NCI-H526 treated with DMSO at 0.1 percent for 48 hours (cell line): Measurements from ENCODE around the gene SNX4.
"Not testable (repeated sequence)": the region's sequence is repeated elsewhere in the genome, so short reads cannot be mapped to it uniquely, and the experiment has no call there.

Source experiments
- DNase-seq: peaks from one replicate; lab custom pipeline; 2025; lab: John Stamatoyannopoulos, UW

Gene SNX4

DNA sequence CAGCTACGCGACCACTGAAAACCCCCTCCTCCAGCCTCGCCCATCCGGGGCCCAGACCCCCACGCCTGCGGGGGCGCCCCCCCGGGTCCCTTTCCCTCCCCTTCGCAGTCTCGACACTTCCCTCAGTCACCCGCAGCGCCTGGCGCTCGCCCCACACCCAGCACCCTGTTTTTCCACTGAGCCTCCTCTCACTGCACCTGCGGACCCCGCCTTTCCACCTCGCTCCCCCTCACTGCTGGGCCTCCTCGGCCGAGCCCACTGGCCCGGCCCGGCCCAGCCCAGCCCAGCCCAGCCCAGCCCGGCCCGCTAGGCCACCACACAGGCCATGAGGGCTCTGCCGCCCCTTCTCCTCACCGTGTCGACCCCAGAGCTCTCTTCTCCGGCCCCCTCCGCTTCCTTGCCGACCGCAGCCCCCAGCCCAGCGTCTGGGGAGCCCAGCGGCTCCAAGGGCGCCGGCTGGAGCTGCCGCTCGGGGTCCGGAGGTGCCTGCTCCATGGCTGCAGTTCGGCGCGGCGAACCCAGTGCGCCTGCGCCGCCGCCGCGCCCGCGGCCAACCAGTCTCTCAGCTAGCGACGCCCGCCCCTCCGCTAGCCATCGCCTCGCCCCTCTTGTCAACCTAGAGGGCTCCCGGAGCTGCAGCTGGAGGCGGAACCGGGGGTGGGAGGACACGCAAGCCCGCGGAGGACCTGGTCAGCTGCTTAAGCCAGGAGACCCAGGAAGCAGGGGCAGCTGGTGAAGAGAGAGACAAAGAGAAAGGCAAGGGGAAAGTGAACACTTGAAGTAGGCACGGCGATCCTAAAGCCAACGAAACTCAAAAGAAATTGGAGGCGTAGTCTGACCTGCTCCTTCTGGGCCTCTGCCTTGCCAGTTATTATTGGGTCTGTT is at the start of gene SNX4:
Gene SNX4 (minus strand): TSS at position 525 of the 885 bp plus-strand sequence. CDS start 30 bp downstream, at position 495.
- peak; percentile 93 for DNase-seq

- DNase-seq: no peak
Observed at GRCh38 chr3:125556314-125556713, 36.3 kb upstream of the SNX4 start.

GRCh38 chr3:125552401-125552800 is 32.4 kb upstream of the SNX4 start:
- no peak for DNase-seq

DNA sequence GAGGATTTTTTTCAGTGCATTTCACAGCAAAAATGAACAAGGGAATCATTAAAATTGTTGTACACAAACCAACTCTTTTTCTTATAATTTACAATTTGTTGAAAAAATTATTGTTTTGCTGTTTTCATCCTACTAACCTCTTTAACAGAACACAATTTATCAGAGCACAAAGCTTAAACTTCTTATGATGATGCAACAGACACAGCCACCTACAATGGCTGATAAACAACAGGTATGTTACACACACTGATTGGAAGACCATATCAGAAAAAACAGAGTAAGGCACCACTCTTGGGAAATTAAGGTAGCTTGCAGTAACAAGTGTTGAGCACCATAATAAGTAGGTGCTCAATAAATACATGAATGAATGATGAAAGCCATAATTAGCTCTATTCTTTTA is 8.9 kb upstream of the SNX4 start:
- DNase-seq: no peak

DNA sequence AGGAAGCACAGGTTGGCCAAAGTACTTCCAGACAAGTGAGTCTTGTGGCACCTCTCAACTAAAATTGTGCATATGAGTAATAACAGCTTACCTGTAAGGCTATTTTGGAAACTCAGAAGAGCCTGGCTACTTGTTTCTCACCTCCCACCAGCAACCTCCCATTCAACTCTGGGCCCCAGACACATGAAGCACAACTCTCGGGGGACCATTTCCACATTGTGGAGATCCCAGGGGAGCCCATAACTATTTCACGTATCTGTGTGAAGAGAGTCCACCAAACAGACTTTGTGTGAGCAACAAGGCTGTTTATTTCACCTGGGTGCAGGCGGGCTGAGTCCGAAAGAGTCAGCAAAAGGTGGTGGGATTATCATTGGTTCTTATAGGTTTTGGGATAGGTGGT is 5.2 kb upstream of the SNX4 start:
- no peak for DNase-seq

DNA sequence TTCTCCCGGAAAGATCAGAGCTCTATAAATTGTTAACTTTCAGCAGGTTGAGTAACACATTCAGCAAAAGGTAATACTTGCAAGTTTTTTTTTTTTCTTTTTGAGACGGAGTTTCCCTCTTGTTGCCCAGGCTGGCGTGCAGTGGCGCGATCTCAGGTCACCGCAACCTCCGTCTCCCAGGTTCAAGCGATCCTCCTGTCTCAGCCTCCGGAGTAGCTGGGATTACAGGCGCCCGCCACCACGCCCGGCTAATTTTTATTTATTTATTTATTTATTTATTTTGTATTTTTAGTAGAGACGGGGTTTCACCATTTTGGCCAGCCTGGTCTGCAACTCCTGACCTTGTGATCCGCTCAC is 539 bp upstream of the SNX4 start:
- DNase-seq: not testable (repeated sequence)

DNA sequence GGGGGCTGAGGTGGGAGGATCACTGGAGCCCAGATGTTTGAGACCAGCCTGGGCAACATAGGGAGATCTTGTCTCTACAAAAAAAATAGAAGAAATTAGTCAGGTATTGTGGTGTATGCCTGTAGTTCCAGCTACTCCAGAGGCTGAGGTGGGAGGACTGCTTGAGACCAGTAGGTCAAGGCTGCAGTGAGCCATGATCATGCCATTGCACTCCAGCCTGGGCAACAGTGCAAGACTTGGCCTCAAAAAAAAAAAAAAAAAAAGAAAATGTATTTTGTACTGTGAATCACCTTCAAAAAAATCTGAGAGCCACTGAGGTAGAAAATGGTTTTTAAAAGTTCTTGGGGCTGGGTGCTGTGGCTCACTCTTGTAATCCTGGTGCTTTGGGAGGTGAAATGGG is 4.6 kb downstream of the SNX4 start:
- no peak for DNase-seq

DNA sequence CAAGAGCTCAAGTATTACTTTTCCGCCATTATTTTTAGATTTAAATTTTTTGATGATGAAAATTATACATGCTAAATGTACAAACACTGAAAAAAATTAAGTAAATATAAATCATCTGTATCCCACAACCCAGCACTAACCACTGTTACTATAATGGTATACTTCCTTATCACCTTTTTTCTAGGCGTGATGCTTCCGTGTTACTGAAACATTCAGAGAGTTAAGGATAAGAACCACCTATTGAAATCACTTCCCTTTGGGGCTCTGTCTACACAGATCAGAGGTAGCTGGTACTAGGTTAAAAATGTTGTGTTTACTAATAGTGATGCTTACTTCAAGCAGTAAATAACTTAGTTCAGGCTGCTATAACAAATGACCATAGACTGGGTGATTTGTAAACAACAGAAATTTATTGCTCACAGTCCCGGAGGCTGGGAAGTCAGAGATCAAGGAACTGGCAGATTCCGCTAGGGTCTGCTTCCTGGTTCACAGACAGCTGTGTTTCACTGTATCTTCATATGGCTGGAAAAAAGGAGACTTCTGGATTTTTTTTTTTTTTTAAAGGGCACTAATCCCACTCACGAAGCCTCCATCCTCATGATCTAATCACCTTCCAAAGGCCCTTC is 6.4 kb downstream of the SNX4 start:
- DNase-seq: no peak

DNA sequence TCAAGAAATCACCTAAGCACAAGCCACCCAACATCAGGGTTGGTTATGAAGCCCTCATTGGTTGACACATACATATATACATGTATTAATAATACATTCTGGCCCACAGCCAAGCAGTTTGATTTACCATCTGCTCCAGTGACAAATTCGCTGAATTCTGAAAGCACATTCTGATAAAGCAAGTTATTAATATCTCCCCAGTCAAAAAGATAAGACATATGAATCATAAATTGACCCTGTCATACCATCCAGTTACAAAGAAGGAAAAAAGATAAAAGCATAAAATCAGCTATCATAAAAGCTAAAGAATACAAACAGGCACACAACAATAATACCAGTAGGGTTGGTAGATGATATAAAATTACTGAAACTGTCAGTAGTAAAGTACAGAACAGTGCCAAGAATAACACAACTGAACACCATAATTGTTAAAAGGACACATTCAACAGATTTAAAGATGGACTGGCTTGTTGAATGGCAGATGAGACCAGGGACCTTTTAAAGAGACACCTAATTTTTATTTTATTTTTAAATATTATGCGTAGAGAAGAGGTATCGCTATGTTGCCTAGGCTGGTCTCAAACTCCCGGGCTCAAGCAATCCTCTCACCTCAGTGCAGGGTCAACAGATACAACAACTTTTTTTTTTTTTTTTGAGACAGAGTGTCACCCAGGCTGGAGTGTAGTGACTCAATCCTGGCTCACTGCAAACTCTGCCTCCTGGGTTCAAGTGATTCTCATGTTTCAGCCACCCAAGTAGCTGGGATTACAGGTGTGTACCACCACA is 7.7 kb downstream of the SNX4 start:
- no peak for DNase-seq

DNA sequence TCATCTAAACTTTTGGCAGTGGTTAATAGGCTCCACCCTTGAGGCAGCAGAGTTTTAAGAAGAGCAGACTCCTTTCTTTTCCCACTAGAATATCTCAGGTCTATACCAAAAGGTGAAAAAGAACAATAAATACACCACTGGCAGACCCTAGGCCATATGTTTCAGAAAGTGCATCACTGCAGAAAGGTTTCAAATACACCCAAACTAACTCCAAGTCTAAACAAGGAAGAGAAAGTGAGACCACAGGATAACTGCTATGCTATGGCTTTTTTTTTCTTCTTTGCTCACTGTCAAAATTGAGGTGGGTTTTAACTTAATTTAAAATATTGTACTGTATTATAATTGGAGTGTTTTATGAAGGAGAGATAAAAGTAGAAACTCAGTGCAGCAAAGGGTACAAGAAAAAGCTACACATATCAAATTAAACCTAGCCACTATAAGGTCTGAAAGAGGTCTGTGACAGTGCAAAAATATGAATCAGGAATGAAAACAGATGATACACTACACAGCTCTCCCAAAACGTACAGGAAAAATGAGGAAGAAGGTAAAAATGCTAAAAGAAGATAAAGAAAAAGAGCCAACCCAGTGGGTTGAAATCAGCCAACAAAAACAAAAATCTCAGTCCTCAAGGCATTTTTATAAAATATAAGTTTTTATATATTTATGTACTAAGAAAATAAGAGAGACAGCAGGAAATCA is 8.4 kb downstream of the SNX4 start:
- DNase-seq: no peak

DNA sequence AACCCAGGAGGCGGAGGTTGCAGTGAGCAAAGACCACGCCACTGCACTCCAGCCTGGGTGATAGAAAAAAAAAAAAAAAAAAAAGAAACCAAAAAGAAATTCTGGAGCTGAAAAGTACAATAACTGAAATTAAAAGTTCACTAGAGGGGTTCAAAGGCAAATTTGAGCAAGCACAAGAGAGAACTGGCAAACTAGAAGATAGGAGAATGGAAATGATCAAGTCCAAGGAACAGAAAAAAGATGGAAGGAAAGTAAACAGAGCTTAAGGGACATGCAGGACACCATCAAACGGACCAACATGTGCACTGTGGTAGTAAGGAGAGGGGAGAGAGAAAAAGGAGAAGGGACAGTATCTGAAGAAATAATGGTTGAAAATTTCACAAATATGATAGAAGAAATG is 12.9 kb downstream of the SNX4 start:
- DNase-seq: no peak

DNA sequence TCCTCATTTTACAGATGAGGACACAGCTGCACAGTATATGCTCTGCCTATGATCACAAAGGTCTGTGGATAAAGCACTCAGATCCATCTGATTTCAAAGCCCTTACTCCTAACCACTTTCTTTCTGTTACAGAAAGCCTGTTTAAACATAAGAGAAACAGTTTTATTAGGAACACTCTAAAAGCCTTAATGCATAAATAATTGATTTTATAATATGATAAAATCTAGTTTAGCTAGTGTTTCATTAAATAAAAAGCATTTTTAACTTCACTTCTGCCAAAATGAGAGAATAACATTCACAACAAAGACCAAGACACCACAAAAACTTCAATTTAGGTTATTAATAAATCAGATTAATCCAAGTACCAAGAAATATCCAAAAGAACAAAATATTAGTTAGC is 21.4 kb downstream of the SNX4 start:
- no peak for DNase-seq

GRCh38 chr3:125496701-125497100 is 23.3 kb downstream of the SNX4 start:
- no peak for DNase-seq

DNA sequence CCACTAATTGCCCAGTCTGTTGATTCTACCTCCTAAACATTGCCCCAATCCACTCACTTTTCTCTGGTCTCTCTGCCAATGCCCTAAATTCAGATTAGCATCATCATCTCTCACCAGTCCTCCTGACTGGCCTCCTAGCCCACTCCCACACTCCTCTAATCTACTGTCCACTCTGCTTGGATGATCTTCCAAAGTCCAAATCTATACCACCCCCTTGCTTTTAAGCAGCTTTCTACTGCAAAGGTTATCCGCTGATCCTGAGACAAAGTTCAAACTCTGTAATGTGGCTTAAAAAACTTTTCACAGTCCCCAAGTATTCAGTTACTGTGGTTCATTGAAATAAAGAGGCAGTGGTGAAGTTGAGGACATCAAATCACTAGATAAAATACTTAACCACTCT is 37.6 kb downstream of the SNX4 start:
- no peak for DNase-seq

GRCh38 chr3:125481786-125482185 is 38.2 kb downstream of the SNX4 start:
- DNase-seq: no peak

GRCh38 chr3:125481375-125481759 is 38.6 kb downstream of the SNX4 start:
- not testable (repeated sequence) for DNase-seq

DNA sequence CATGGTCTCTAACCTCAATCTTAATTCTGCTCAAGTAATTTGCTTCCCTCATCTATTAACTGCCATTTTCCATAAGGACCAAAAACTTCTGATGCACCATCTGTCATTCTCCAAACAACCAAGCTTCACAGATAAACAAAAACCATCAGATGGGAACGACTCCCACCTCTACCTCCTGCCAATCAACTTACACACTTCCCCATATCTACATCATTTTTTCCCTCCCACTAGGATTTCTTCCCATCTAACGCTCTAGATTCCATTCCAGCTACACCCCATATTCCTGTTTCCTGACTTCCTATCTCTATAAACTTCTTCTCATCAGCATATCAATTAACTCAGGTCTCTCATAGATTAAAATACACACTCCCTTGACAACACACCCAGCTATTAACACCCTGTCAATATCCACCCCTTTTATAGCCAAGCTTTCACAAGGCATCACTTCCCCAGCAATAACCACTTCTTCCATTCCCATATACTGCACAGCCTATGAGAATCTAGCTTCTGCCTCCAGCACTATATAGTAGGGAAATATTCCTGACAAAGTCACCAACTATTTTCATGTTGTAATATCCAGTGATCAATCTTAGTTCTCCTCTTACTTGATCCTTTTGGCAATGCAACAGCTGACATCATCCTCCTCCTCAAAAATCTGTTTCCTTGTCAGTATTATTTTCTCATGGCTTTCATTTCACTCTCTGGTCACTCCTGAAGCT is 39.2 kb downstream of the SNX4 start:
- no peak for DNase-seq

DNA sequence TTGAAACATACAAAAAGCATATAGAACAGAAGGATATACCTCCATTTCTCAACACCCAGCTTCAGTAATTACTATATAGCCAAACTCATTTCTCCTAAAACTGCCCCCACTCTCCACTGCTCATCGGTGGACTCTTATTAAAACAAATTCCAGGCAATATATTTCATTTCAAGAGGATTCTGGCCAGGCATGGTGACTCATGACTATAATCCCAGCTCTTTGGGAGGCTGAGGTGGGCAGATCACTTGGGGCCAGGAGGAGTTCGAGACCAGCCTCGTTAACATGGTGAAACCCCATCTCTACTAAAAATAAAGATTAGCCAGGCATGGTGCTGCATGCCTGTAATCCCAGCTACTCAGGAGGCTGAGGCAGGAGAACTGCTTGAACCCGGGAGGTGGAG is 40.9 kb downstream of the SNX4 start:
- no peak for DNase-seq

DNA sequence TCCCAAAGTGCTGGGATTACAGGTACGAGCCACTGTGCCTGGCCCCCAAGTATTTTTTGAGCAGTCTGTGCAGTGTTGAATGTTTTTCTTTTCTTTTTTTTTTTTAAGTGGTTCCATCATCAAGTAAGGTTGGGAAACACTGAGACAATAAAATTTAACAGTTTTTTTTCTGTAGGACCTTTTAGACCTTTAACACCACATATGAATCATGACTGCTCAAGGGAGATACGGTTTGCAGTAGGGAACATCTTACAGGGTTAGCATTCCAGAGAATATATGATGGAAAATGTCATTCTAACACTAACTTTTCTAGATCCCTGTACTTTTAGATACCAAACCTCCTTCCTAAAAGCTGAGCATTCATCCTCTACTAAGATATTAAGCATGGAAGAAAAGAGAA is 41.7 kb downstream of the SNX4 start:
- DNase-seq: no peak

DNA sequence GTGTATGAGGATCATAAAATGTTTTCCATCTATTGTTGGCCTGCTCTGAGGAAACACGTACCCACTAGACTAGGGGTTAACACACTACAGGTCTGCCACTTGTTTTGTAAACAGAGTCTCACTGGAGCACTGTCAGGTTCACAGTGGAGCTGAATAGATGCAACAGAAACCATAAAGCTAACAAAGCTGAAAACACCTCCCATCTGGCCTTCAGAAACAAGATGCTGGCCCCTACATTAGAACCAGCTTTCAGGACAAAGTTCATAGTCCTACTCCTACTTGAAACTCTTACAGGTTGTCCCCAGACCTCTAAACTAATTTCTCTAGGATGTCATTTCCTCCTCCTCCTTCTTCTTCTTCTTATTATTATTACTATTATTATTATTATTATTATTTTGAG is 42.3 kb downstream of the SNX4 start:
- no peak for DNase-seq

DNA sequence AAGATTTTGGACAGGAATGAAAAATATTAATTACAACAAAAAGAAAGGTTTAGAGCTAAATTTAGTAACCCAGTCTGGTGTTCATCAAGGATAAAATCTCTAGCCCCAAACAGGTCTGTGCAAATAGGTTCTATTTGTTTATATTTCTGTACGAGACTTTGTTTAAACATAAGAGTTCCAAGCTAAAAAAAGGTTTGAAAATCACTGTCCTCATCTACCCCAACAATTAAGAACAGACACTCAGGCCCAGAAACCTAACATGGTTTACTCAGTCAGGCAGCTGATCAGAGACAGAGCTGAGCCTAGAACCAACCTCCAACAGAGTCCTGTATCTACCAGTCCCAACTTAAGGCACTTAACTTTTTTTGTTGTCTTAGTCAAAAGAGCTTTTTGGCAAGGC is 49.3 kb downstream of the SNX4 start:
- DNase-seq: no peak
